ENCODE data around the gene PPL. TPM values are rescaled to one million over a fixed set of nuclear protein-coding genes. Genes with fewer than 3 reads are reported as not detected.

Gene PPL
- total RNA-seq, 1 experiment from 2014 or later = 28.5 TPM

- Mint-ChIP-seq H3K27ac (no peak overlapping the region), H3K4me3 (no peak overlapping the region), H3K27me3 (ENCODE audit: low read depth) (no peaks in the 10 kb centered on the region), H3K9me3 (peaks cover 6% of the 10 kb centered on the region), H3K36me3 (peaks cover 30% of the 10 kb centered on the region), H3K4me1 (no peaks in the 10 kb centered on the region)
- POLR2A ChIA-PET = no interaction called here
- no peak for TF ChIP-seq MXD4 (CRISPR knock-in tag; IDR thresholded peaks at IDR 0.05; ENCODE audit: borderline replicate concordance)
- no peak for TF ChIP-seq ZBTB21 (CRISPR knock-in tag; IDR thresholded peaks at IDR 0.05; ENCODE audit: borderline replicate concordance)
- TF ChIP-seq KAT7 (CRISPR knock-in tag; IDR thresholded peaks at IDR 0.05; ENCODE audit: borderline replicate concordance) = no peak
- no peak for TF ChIP-seq ZNF425 (CRISPR knock-in tag; conservative IDR thresholded peaks at IDR 0.05)
- TF ChIP-seq SMAD3 (CRISPR knock-in tag; IDR thresholded peaks at IDR 0.05; ENCODE audit: borderline replicate concordance) = no peak
- no peak for TF ChIP-seq ZNF263 (CRISPR knock-in tag; IDR thresholded peaks at IDR 0.05; ENCODE audit: low read depth)
- ATAC-seq (no peak), DNase-seq (ENCODE audit: low spot score) (no peak)
- CTCF ChIA-PET = interaction anchor here (1.5 kb wide), 1 partner anchor 55 kb away, joined by 7 read pairs; no protein-coding TSS in a partner anchor
Measured at GRCh38 chr16:4900750-4901149, 36.2 kb downstream of the PPL start.

GRCh38 chr16:4900036-4900435 lies 36.9 kb downstream of the PPL start:
- Mint-ChIP-seq H3K27ac (no peak overlapping the region), H3K4me1 (no peaks in the 10 kb centered on the region), H3K9me3 (peaks cover 6% of the 10 kb centered on the region), H3K4me3 (no peak overlapping the region), H3K27me3 (ENCODE audit: low read depth) (no peaks in the 10 kb centered on the region), H3K36me3 (peaks cover 30% of the 10 kb centered on the region)
- DNase-seq (ENCODE audit: low spot score) (no peak), ATAC-seq (no peak)
- CTCF ChIA-PET = interaction anchor here (1.5 kb wide), 1 partner anchor 56 kb away, joined by 7 read pairs; no protein-coding TSS in a partner anchor
- no peak for TF ChIP-seq CDX4 (CRISPR knock-in tag; IDR thresholded peaks at IDR 0.05; ENCODE audit: borderline replicate concordance)
- TF ChIP-seq, protein P1, sequence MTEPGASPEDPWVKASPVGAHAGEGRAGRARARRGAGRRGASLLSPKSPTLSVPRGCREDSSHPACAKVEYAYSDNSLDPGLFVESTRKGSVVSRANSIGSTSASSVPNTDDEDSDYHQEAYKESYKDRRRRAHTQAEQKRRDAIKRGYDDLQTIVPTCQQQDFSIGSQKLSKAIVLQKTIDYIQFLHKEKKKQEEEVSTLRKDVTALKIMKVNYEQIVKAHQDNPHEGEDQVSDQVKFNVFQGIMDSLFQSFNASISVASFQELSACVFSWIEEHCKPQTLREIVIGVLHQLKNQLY (CRISPR knock-in tag; IDR thresholded peaks at IDR 0.05) = no peak
- TF ChIP-seq SMAD3 (CRISPR knock-in tag; IDR thresholded peaks at IDR 0.05; ENCODE audit: borderline replicate concordance) = no peak
- POLR2A ChIA-PET = no interaction called here

GRCh38 chr16:4899474-4899846 lies 37.5 kb downstream of the PPL start:
- H3K27me3 Mint-ChIP-seq (ENCODE audit: low read depth) = no peaks in the 10 kb centered on the region
- H3K9me3 Mint-ChIP-seq = peaks cover 6% of the 10 kb centered on the region
- H3K4me1 Mint-ChIP-seq = no peaks in the 10 kb centered on the region
- ChIA-PET CTCF (no interaction called here), POLR2A (no interaction called here)
- ATAC-seq (no peak), DNase-seq (ENCODE audit: low spot score) (no peak)
- H3K36me3 Mint-ChIP-seq = peaks cover 32% of the 10 kb centered on the region
- no peak overlapping the region for H3K4me3 Mint-ChIP-seq
- no peak overlapping the region; the same call in 1 of the 2 replicates for H3K27ac Mint-ChIP-seq
- TF ChIP-seq, protein P2, sequence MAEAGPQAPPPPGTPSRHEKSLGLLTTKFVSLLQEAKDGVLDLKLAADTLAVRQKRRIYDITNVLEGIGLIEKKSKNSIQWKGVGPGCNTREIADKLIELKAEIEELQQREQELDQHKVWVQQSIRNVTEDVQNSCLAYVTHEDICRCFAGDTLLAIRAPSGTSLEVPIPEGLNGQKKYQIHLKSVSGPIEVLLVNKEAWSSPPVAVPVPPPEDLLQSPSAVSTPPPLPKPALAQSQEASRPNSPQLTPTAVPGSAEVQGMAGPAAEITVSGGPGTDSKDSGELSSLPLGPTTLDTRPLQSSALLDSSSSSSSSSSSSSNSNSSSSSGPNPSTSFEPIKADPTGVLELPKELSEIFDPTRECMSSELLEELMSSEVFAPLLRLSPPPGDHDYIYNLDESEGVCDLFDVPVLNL (CRISPR knock-in tag; IDR thresholded peaks at IDR 0.05; ENCODE audit: borderline replicate concordance, low read depth) = no peak
- TF ChIP-seq CREM (CRISPR knock-in tag; IDR thresholded peaks at IDR 0.05) (no peak), RELA (CRISPR knock-in tag; IDR thresholded peaks at IDR 0.05; ENCODE audit: borderline replicate concordance) (no peak), FOXJ3 (CRISPR knock-in tag; IDR thresholded peaks at IDR 0.05; ENCODE audit: borderline replicate concordance) (no peak), ATF1 (CRISPR knock-in tag; IDR thresholded peaks at IDR 0.05) (no peak), IRF2 (CRISPR knock-in tag; IDR thresholded peaks at IDR 0.05; ENCODE audit: borderline replicate concordance, low read depth) (no peak), GABPB1 (CRISPR knock-in tag; IDR thresholded peaks at IDR 0.05) (no peak), ZNF396 (CRISPR knock-in tag; IDR thresholded peaks at IDR 0.05; ENCODE audit: borderline replicate concordance) (no peak), EMX1 (CRISPR knock-in tag; IDR thresholded peaks at IDR 0.05) (no peak), NFATC4 (CRISPR knock-in tag; IDR thresholded peaks at IDR 0.05) (no peak), SMAD3 (CRISPR knock-in tag; IDR thresholded peaks at IDR 0.05; ENCODE audit: borderline replicate concordance) (no peak), SMAD4 (CRISPR knock-in tag; IDR thresholded peaks at IDR 0.05) (no peak), NR3C1 (CRISPR knock-in tag; conservative IDR thresholded peaks at IDR 0.05; ENCODE audit: low read depth) (no peak), KAT7 (CRISPR knock-in tag; IDR thresholded peaks at IDR 0.05; ENCODE audit: borderline replicate concordance) (no peak), ZNF121 (CRISPR knock-in tag; IDR thresholded peaks at IDR 0.05) (no peak)
- TF ChIP-seq, protein P3, sequence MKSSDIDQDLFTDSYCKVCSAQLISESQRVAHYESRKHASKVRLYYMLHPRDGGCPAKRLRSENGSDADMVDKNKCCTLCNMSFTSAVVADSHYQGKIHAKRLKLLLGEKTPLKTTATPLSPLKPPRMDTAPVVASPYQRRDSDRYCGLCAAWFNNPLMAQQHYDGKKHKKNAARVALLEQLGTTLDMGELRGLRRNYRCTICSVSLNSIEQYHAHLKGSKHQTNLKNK (CRISPR knock-in tag; IDR thresholded peaks at IDR 0.05) = no peak
- TF ChIP-seq, protein P4, sequence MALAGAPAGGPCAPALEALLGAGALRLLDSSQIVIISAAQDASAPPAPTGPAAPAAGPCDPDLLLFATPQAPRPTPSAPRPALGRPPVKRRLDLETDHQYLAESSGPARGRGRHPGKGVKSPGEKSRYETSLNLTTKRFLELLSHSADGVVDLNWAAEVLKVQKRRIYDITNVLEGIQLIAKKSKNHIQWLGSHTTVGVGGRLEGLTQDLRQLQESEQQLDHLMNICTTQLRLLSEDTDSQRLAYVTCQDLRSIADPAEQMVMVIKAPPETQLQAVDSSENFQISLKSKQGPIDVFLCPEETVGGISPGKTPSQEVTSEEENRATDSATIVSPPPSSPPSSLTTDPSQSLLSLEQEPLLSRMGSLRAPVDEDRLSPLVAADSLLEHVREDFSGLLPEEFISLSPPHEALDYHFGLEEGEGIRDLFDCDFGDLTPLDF (CRISPR knock-in tag; IDR thresholded peaks at IDR 0.05) = no peak
- TF ChIP-seq, protein P5, sequence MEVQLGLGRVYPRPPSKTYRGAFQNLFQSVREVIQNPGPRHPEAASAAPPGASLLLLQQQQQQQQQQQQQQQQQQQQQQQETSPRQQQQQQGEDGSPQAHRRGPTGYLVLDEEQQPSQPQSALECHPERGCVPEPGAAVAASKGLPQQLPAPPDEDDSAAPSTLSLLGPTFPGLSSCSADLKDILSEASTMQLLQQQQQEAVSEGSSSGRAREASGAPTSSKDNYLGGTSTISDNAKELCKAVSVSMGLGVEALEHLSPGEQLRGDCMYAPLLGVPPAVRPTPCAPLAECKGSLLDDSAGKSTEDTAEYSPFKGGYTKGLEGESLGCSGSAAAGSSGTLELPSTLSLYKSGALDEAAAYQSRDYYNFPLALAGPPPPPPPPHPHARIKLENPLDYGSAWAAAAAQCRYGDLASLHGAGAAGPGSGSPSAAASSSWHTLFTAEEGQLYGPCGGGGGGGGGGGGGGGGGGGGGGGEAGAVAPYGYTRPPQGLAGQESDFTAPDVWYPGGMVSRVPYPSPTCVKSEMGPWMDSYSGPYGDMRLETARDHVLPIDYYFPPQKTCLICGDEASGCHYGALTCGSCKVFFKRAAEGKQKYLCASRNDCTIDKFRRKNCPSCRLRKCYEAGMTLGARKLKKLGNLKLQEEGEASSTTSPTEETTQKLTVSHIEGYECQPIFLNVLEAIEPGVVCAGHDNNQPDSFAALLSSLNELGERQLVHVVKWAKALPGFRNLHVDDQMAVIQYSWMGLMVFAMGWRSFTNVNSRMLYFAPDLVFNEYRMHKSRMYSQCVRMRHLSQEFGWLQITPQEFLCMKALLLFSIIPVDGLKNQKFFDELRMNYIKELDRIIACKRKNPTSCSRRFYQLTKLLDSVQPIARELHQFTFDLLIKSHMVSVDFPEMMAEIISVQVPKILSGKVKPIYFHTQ (CRISPR knock-in tag; IDR thresholded peaks at IDR 0.05) = no peak
